ENCODE data around the gene NAA40.

NAA40 gene

GRCh38 chr11:63913866-63914830 is 24.7 kb upstream of the NAA40 start:
- no peak for DNase-seq (ENCODE audit: low read depth)

- DNase-seq (ENCODE audit: low read depth) = no peak
These were observed 23.7 kb upstream of the NAA40 start for GRCh38 chr11:63914896-63915691.

GRCh38 chr11:63915961-63916836 is 22.6 kb upstream of the NAA40 start:
- DNase-seq (ENCODE audit: low read depth) = no peak

GRCh38 chr11:63916837-63917691 is 21.7 kb upstream of the NAA40 start, which contains the start of gene RCOR2:
Gene RCOR2 (minus strand): TSS chr11:63917164. CDS start chr11:63916456, 708 bp downstream.
- peak; percentile 39 for DNase-seq (ENCODE audit: low read depth)

GRCh38 chr11:63917692-63918506 is 20.9 kb upstream of the NAA40 start:
- no peak for DNase-seq (ENCODE audit: low read depth)

- no peak for DNase-seq (ENCODE audit: low read depth)
These were observed 20.2 kb upstream of the NAA40 start for GRCh38 chr11:63918507-63919191.

GRCh38 chr11:63919267-63920125 is 19.3 kb upstream of the NAA40 start:
- no peak for DNase-seq (ENCODE audit: low read depth)

GRCh38 chr11:63920126-63920938 is 18.5 kb upstream of the NAA40 start:
- DNase-seq (ENCODE audit: low read depth) = no peak

- DNase-seq (ENCODE audit: low read depth) = peak; percentile 31
These were observed 17.8 kb upstream of the NAA40 start for GRCh38 chr11:63920939-63921417.

GRCh38 chr11:63922673-63923192 is 16.1 kb upstream of the NAA40 start:
- DNase-seq (ENCODE audit: low read depth) = no peak

GRCh38 chr11:63923319-63923718 is 15.5 kb upstream of the NAA40 start:
- DNase-seq (ENCODE audit: low read depth) = no peak

GRCh38 chr11:63929616-63930015 is 9.2 kb upstream of the NAA40 start:
- DNase-seq (ENCODE audit: low read depth) = no peak

GRCh38 chr11:63931045-63931444 is 7.8 kb upstream of the NAA40 start:
- DNase-seq (ENCODE audit: low read depth) = no peak

- no peak for DNase-seq (ENCODE audit: low read depth)
These were observed 6.9 kb upstream of the NAA40 start for GRCh38 chr11:63931876-63932275.

- no peak for DNase-seq (ENCODE audit: low read depth)
These were observed 5.3 kb upstream of the NAA40 start for GRCh38 chr11:63933459-63933858.

- DNase-seq (ENCODE audit: low read depth) = no peak
These were observed 906 bp upstream of the NAA40 start for GRCh38 chr11:63937713-63938478.

Data from activated T-cell treated with anti-CD3 and anti-CD28 coated beads for 1 hour (primary cell).